ENCODE measurements around the gene ADARB1. TPM values are rescaled to one million over a fixed set of nuclear protein-coding genes. Genes with fewer than 3 reads are reported as not detected.

The ADARB1 gene
- polyA plus RNA-seq, 5 donors: 19.8 to 42.0 (median 27.7) TPM

- no peak for DNase-seq
Observed at GRCh38 chr21:45093035-45093532, 18.7 kb downstream of the ADARB1 start.

- DNase-seq: no peak
Observed at GRCh38 chr21:45094412-45094811, 20.0 kb downstream of the ADARB1 start.

- no peak for DNase-seq
Observed at GRCh38 chr21:45095505-45095904, 21.1 kb downstream of the ADARB1 start.

GRCh38 chr21:45096217-45096616 lies 21.8 kb downstream of the ADARB1 start:
- DNase-seq: no peak

- no peak for DNase-seq
Observed at GRCh38 chr21:45097827-45098387, 23.5 kb downstream of the ADARB1 start.

GRCh38 chr21:45098867-45099266 lies 24.5 kb downstream of the ADARB1 start:
- DNase-seq: no peak

- DNase-seq: no peak
Observed at GRCh38 chr21:45099571-45099970, 25.2 kb downstream of the ADARB1 start.

- no peak for DNase-seq
Observed at GRCh38 chr21:45100866-45101265, 26.5 kb downstream of the ADARB1 start.

GRCh38 chr21:45102391-45102932 lies 28.1 kb downstream of the ADARB1 start:
- DNase-seq: no peak

- DNase-seq: no peak
Observed at GRCh38 chr21:45103971-45104520, 29.7 kb downstream of the ADARB1 start.

GRCh38 chr21:45104560-45104959 lies 30.2 kb downstream of the ADARB1 start:
- no peak for DNase-seq

GRCh38 chr21:45105906-45106485 lies 31.6 kb downstream of the ADARB1 start:
- DNase-seq: no peak

GRCh38 chr21:45108034-45108790 lies 33.8 kb downstream of the ADARB1 start:
- no peak for DNase-seq

GRCh38 chr21:45108808-45109781 lies 34.7 kb downstream of the ADARB1 start:
- DNase-seq: no peak

- no peak for DNase-seq
Observed at GRCh38 chr21:45109831-45110492, 35.6 kb downstream of the ADARB1 start.

GRCh38 chr21:45110873-45111624 lies 36.7 kb downstream of the ADARB1 start:
- DNase-seq: no peak

- no peak for DNase-seq
Observed at GRCh38 chr21:45111703-45112102, 37.3 kb downstream of the ADARB1 start.

GRCh38 chr21:45112371-45112770 lies 38.0 kb downstream of the ADARB1 start:
- DNase-seq: no peak

GRCh38 chr21:45113543-45113942 lies 39.2 kb downstream of the ADARB1 start:
- DNase-seq: no peak

- no peak for DNase-seq
Observed at GRCh38 chr21:45114072-45114471, 39.7 kb downstream of the ADARB1 start.
